Measurements from ENCODE around the gene EIPR1.

The EIPR1 gene

DNA sequence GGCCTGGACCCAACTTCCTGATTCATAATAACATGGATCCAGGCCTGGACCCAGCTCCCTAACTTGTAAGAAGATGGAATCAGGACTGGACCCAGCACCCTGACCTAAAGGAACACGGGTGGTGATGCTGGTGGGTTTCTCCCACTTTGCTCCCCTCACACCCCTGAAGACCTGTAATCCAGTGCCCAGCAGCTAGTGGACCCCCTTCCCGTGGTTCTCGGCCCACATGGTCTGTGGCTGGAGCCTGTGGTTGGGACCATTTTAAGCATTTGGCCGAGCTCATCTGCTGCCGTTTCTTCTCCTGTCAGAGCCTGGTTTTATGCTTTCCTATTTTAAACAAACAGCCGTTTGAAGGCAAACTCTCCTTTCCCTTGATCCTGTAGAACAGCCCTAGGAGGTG is 232.8 kb downstream of the EIPR1 start:
- H3K27ac ChIP-seq, result no peak overlapping the region
- TF ChIP-seq, protein P1, sequence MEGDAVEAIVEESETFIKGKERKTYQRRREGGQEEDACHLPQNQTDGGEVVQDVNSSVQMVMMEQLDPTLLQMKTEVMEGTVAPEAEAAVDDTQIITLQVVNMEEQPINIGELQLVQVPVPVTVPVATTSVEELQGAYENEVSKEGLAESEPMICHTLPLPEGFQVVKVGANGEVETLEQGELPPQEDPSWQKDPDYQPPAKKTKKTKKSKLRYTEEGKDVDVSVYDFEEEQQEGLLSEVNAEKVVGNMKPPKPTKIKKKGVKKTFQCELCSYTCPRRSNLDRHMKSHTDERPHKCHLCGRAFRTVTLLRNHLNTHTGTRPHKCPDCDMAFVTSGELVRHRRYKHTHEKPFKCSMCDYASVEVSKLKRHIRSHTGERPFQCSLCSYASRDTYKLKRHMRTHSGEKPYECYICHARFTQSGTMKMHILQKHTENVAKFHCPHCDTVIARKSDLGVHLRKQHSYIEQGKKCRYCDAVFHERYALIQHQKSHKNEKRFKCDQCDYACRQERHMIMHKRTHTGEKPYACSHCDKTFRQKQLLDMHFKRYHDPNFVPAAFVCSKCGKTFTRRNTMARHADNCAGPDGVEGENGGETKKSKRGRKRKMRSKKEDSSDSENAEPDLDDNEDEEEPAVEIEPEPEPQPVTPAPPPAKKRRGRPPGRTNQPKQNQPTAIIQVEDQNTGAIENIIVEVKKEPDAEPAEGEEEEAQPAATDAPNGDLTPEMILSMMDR (conservative IDR thresholded peaks at IDR 0.05), result no peak

DNA sequence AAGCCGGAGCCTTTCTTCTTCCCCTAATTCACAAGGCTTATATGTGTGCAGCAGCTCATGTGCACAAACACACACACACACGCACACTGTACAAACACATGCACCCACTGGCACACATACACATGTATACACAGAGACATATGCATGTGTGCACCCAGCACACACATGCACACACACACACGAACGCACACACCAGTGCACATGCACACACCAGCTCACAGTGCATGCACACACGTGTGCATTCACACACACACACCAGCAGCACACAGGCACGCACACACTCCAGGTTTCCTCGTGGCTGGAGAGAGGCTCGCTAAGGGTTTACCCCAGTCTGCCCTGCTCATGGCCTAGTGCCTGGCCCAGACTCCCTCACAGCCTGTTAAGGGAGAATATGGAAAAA is 234.0 kb downstream of the EIPR1 start:
- TF ChIP-seq, protein P1 (conservative IDR thresholded peaks at IDR 0.05), result no peak
- peak overlapping the region; percentile 49 for H3K27ac ChIP-seq

DNA sequence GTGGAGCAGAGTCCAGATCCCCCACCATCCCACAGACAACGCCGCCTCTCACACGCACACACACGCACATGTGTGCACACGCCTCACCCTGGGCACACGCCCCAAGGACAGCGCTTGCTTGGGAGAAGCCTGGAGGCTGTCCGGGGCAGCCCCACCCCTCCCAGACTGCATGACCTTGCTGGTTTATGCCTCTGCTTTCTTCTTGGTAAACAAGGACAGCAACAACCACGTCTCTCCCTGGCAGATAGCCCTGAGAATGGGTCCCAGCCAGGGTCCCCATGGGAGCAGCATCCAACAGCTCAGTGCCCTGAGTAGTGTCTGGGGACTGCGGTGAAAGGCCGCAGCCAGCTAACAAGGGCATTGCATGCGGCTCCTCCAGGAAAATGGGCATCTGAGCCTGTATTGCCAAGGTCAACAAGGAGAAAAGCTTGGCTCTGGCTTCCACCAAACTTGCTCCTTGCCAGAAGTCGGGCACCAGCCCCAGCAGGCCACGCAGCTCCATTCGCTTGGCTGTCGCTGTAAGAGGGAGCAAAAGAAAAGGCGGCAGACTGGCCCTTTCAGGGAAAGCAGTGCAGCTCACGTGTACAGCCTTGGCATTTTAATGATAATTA is 234.6 kb downstream of the EIPR1 start:
- TF ChIP-seq, protein P1 (conservative IDR thresholded peaks at IDR 0.05), result no peak
- peak overlapping the region; percentile 49 for H3K27ac ChIP-seq

DNA sequence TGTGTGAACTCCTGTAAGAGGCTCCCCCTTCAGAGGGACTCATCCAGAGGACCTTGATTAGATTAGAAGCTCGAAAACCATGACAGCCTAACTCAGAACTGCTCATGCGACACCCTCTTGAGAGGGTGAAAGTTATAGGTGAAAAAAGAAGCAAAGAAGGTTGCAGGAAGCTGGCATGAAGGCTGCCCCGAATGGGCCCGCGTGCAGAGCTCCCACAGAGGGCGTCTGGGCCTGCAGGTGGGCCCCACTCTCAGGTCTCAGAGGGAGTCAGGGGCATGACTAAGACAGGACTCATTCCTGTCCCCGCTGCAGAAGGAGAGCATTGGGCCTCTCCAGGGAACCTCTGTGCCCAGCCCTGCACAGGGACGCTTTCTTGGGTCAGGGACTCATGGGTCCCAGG is 235.4 kb downstream of the EIPR1 start:
- TF ChIP-seq, protein P1 (conservative IDR thresholded peaks at IDR 0.05), result no peak
- H3K27ac ChIP-seq, result no peak overlapping the region

DNA sequence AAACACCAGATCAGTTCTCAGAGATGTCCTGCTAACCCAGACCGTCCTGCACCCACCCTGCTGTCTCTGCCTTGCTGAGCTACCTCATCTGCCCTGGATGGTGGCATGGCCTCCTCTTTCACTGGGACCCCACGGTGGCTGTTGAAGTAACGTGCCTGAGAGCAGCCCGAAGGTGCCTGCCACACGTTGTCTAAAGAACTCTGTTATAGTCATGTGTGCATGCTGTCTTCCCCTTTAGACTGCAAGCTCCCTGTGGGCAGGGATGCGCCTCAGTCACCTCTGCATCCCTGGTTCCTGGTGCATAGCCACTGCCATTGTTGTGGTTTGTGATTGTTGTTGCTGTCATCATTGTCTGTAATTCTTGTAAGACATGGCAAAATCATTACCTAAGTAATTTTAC is 235.9 kb downstream of the EIPR1 start:
- TF ChIP-seq, protein P1 (conservative IDR thresholded peaks at IDR 0.05), result no peak

DNA sequence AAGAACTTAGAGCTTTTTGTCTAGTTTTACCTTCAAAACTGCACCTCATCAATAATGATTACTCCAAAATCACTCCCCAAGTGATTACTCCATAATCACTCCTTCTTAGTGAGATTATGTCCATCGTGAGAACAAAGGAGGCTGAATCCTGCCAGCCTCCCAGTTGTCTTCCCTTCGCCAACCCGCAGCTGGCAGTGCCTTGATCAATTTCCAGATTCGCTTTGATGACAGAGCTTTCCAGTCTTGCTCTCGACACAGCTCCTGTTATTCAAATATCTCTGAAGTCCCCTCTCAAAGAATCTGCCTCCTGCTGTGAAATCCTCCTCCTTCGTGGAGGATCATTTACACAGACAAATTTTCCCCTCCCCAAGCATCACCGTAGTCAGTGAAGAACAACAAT is 237.7 kb downstream of the EIPR1 start:
- no peak overlapping the region for H3K27ac ChIP-seq
- TF ChIP-seq, protein P1 (conservative IDR thresholded peaks at IDR 0.05), result no peak

More for the DNA sequence above, 235.9 kb downstream of the EIPR1 start:
- H3K27ac ChIP-seq, result no peak overlapping the region
